Type B pancreatic cell (in vitro differentiated cells): Measurements from ENCODE around the gene MRPS15. TPM values are rescaled to one million over a fixed set of nuclear protein-coding genes. Genes with fewer than 3 reads are reported as not detected.

Experiments used
- DNase-seq: peaks from one replicate; pipeline ENCODE4 v3.0.0; 2021; ENCODE audit warnings: mixed read lengths; ENCODE audit not compliant: unreplicated experiment; ENCODE audit errors: extremely low spot score
- H3K27ac Mint-ChIP-seq: 2 replicates; pipeline ENCODE4 v1.8.0; 2021; ENCODE audit warnings: mild to moderate bottlenecking, mixed read lengths
- H3K27me3 Mint-ChIP-seq: 2 replicates; pipeline ENCODE4 v1.8.0; 2021; ENCODE audit warnings: mixed read lengths
- H3K36me3 Mint-ChIP-seq: 2 replicates; pipeline ENCODE4 v1.8.0; 2021; ENCODE audit warnings: mixed read lengths
- H3K4me1 Mint-ChIP-seq: one replicate; pipeline ENCODE4 v1.8.0; 2021; ENCODE audit warnings: mixed read lengths; ENCODE audit not compliant: unreplicated experiment
- H3K4me3 Mint-ChIP-seq: 2 replicates; pipeline ENCODE4 v1.8.0; 2021; ENCODE audit warnings: mild to moderate bottlenecking, mixed read lengths
- H3K9me3 Mint-ChIP-seq: 2 replicates; pipeline ENCODE4 v1.8.0; 2021; ENCODE audit warnings: mixed read lengths
- total RNA-seq: library from RNA; stranded (reverse); gene quantifications from 2 replicates; pipeline ENCODE4 v1.2.1, GENCODE V29; 2021; ENCODE audit warnings: low replicate concordance
- TF ChIP-seq, protein P1 (sequence below): fragments of 200-600 bp; sonication (generic); conservative IDR thresholded peaks from 2 replicates; pipeline ENCODE4 v1.5.0; 2021; ENCODE audit warnings: antibody characterized with exemption, mild to moderate bottlenecking

The MRPS15 gene
- total RNA-seq, 1 donor from 2014 or later = 69.4 TPM

DNA sequence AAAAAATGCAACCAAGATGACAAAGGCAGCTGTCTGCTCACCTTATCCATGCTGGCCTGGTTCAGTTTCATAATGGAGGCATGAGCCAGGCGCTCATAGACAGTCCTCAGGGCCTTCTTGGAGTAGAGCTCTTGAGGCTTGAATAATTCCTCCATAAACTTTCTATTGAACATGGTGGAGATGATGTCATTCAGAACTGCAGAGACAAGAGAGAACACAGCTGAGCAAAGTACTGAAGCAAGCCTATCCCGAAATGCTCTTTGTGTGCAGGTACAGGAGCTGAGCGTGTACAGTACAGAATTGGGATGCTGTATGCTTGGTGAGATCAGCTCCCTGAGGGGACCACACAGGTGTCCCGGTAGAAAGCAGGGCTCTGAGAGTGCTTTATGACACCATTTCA lies 25.5 kb downstream of the MRPS15 start:
- Mint-ChIP-seq H3K27me3 (no peaks in the 10 kb centered on the region), H3K4me1 (peaks cover 18% of the 10 kb centered on the region), H3K36me3 (peaks cover 12% of the 10 kb centered on the region), H3K27ac (peak overlapping the region; percentile 89), H3K4me3 (no peak overlapping the region), H3K9me3 (no peaks in the 10 kb centered on the region)
- DNase-seq = no peak
- TF ChIP-seq, protein P1, sequence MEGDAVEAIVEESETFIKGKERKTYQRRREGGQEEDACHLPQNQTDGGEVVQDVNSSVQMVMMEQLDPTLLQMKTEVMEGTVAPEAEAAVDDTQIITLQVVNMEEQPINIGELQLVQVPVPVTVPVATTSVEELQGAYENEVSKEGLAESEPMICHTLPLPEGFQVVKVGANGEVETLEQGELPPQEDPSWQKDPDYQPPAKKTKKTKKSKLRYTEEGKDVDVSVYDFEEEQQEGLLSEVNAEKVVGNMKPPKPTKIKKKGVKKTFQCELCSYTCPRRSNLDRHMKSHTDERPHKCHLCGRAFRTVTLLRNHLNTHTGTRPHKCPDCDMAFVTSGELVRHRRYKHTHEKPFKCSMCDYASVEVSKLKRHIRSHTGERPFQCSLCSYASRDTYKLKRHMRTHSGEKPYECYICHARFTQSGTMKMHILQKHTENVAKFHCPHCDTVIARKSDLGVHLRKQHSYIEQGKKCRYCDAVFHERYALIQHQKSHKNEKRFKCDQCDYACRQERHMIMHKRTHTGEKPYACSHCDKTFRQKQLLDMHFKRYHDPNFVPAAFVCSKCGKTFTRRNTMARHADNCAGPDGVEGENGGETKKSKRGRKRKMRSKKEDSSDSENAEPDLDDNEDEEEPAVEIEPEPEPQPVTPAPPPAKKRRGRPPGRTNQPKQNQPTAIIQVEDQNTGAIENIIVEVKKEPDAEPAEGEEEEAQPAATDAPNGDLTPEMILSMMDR = no peak

GRCh38 chr1:36436821-36437220 lies 27.4 kb downstream of the MRPS15 start:
- peak overlapping the region; percentile 74 for H3K4me3 Mint-ChIP-seq
- TF ChIP-seq, protein P1 = no peak
- DNase-seq = no peak
- H3K9me3 Mint-ChIP-seq = no peaks in the 10 kb centered on the region
- peaks cover 17% of the 10 kb centered on the region for H3K36me3 Mint-ChIP-seq
- H3K4me1 Mint-ChIP-seq = peaks cover 18% of the 10 kb centered on the region
- no peaks in the 10 kb centered on the region for H3K27me3 Mint-ChIP-seq
- H3K27ac Mint-ChIP-seq = peak overlapping the region; percentile 98

DNA sequence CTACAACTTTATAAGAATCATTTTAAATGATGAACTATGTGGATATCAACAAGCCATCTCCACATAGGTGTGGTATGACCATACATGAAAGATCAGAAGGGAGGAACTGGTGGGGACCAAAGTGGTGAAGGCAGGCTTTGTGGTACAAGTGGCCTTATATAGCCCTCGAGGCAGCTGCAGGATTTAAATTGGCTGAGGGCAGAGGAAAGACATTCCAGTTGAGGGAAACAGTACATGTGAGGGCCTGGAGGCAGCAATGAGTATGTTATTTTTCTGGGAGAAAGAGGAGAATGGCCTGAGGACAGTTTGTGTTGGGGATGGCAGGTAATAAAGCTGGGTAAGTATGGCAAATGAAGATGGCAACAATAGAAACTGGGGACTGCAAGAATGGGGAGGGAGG lies 31.1 kb downstream of the MRPS15 start:
- DNase-seq = no peak
- Mint-ChIP-seq H3K27ac (peak overlapping the region; percentile 41), H3K27me3 (no peaks in the 10 kb centered on the region), H3K9me3 (no peaks in the 10 kb centered on the region), H3K4me1 (no peaks in the 10 kb centered on the region), H3K4me3 (no peak overlapping the region), H3K36me3 (peaks cover 21% of the 10 kb centered on the region)
- TF ChIP-seq, protein P1 = no peak

- Mint-ChIP-seq H3K36me3 (peaks cover 21% of the 10 kb centered on the region), H3K27me3 (no peaks in the 10 kb centered on the region), H3K4me3 (no peak overlapping the region), H3K27ac (peak overlapping the region; percentile 41), H3K4me1 (no peaks in the 10 kb centered on the region), H3K9me3 (no peaks in the 10 kb centered on the region)
- TF ChIP-seq, protein P1 = no peak
- DNase-seq = no peak
Measured at GRCh38 chr1:36432616-36433015, 31.6 kb downstream of the MRPS15 start.

- no peak for DNase-seq
- Mint-ChIP-seq H3K4me3 (peak overlapping the region; percentile 13), H3K27me3 (no peaks in the 10 kb centered on the region), H3K9me3 (no peaks in the 10 kb centered on the region), H3K4me1 (peaks cover 6% of the 10 kb centered on the region), H3K36me3 (peaks cover 13% of the 10 kb centered on the region), H3K27ac (peak overlapping the region; percentile 85)
- TF ChIP-seq, protein P1 = no peak
Measured at GRCh38 chr1:36425791-36426190, 38.4 kb downstream of the MRPS15 start.

- no peak overlapping the region for H3K27ac Mint-ChIP-seq
- peaks cover 12% of the 10 kb centered on the region for H3K4me1 Mint-ChIP-seq
- TF ChIP-seq, protein P1 = no peak
- DNase-seq = no peak
- no peak overlapping the region for H3K4me3 Mint-ChIP-seq
- no peaks in the 10 kb centered on the region for H3K9me3 Mint-ChIP-seq
- no peaks in the 10 kb centered on the region for H3K27me3 Mint-ChIP-seq
- H3K36me3 Mint-ChIP-seq = peaks cover 20% of the 10 kb centered on the region
Measured at GRCh38 chr1:36421649-36422048, 42.5 kb downstream of the MRPS15 start.
